Activated T-helper 1 cell treated with anti-CD3 and anti-CD28 coated beads, Interleukin-12 subunit alpha, Interleukin-12 subunit beta, Interleukin-2, Interleukin-4 antibody, amounts not matched to agents 30 ng/mL and 10 ng/mL and 1 ng/mL, durations not matched to agents 14 hours and 24 hours and 36 hours (primary cell): Measurements from ENCODE around the gene LPP. TPM values are rescaled to one million over a fixed set of nuclear protein-coding genes. Genes with fewer than 3 reads are reported as not detected.

Experiments used
- DNase-seq: peaks from one replicate; pipeline ENCODE4 v3.0.0; 2021; ENCODE audit warnings: low spot score
- H3K27ac Mint-ChIP-seq: one replicate; pipeline ENCODE4 v1.8.0; 2021; ENCODE audit warnings: mild to moderate bottlenecking, mixed read lengths
- H3K27me3 Mint-ChIP-seq: one replicate; pipeline ENCODE4 v1.8.0; 2022; ENCODE audit warnings: mild to moderate bottlenecking, moderate library complexity, mixed read lengths; ENCODE audit not compliant: insufficient read depth
- H3K36me3 Mint-ChIP-seq: one replicate; pipeline ENCODE4 v1.8.0; 2021; ENCODE audit warnings: low read depth, mixed read lengths
- H3K4me1 Mint-ChIP-seq: one replicate; pipeline ENCODE4 v1.8.0; 2021; ENCODE audit warnings: low read depth, mixed read lengths
- H3K4me3 Mint-ChIP-seq: one replicate; pipeline ENCODE4 v1.8.0; 2021; ENCODE audit warnings: mild to moderate bottlenecking, moderate library complexity, mixed read lengths
- H3K9me3 Mint-ChIP-seq: one replicate; pipeline ENCODE4 v1.8.0; 2021; ENCODE audit warnings: mixed read lengths
- intact Hi-C: fragments of 100-400 bp; cut with micrococcal nuclease; formaldehyde crosslinking; loops from one replicate; pipeline ENCODE4 v1.15.1; 2024
- total RNA-seq: library from RNA; stranded (reverse); gene quantifications from 2 replicates; pipeline ENCODE4 v1.2.3, GENCODE V29; 2022

The LPP gene
- total RNA-seq, 1 donor from 2014 or later: 38.2 TPM

- H3K9me3 Mint-ChIP-seq: peaks cover 14% of the 10 kb centered on the region
- peak overlapping the region; percentile 32 for H3K27ac Mint-ChIP-seq
- intact Hi-C loops: loop anchor here (5.0 kb wide), 1 partner anchor 1896 kb away; no protein-coding TSS in a partner anchor
- peaks cover 42% of the 10 kb centered on the region for H3K4me1 Mint-ChIP-seq
- H3K4me3 Mint-ChIP-seq: no peak overlapping the region
- peaks cover 3% of the 10 kb centered on the region for H3K36me3 Mint-ChIP-seq
- no peak for DNase-seq
- H3K27me3 Mint-ChIP-seq: no peaks in the 10 kb centered on the region
Observed at GRCh38 chr3:188148318-188148717, 5.6 kb upstream of the LPP start.

GRCh38 chr3:188149587-188149986 lies 4.4 kb upstream of the LPP start:
- intact Hi-C loops: loop anchor here (5.0 kb wide), 1 partner anchor 1897 kb away; no protein-coding TSS in a partner anchor
- H3K4me3 Mint-ChIP-seq: no peak overlapping the region
- no peak overlapping the region for H3K27ac Mint-ChIP-seq
- H3K9me3 Mint-ChIP-seq: peaks cover 14% of the 10 kb centered on the region
- no peaks in the 10 kb centered on the region for H3K27me3 Mint-ChIP-seq
- no peak for DNase-seq
- H3K4me1 Mint-ChIP-seq: peaks cover 47% of the 10 kb centered on the region
- H3K36me3 Mint-ChIP-seq: peaks cover 3% of the 10 kb centered on the region

- intact Hi-C loops: loop anchor here (1.0 to 10.0 kb wide), 7 partner anchors 27 to 801 kb away; no protein-coding TSS in a partner anchor
- Mint-ChIP-seq H3K36me3 (peaks cover 3% of the 10 kb centered on the region), H3K4me1 (peaks cover 57% of the 10 kb centered on the region)
Observed at GRCh38 chr3:188150982-188151381, 3.0 kb upstream of the LPP start.

GRCh38 chr3:188151438-188151837 lies 2.5 kb upstream of the LPP start:
- Mint-ChIP-seq H3K27ac (no peak overlapping the region), H3K4me3 (no peak overlapping the region), H3K4me1 (peaks cover 62% of the 10 kb centered on the region), H3K27me3 (no peaks in the 10 kb centered on the region), H3K36me3 (peaks cover 6% of the 10 kb centered on the region), H3K9me3 (peaks cover 14% of the 10 kb centered on the region)
- DNase-seq: no peak
- intact Hi-C loops: loop anchor here (1.0 to 10.0 kb wide), 7 partner anchors 27 to 801 kb away; no protein-coding TSS in a partner anchor

More at GRCh38 chr3:188150982-188151381, 3.0 kb upstream of the LPP start:
- DNase-seq: no peak
- Mint-ChIP-seq H3K4me3 (no peak overlapping the region), H3K27ac (no peak overlapping the region), H3K27me3 (no peaks in the 10 kb centered on the region), H3K9me3 (peaks cover 14% of the 10 kb centered on the region)

- peaks cover 14% of the 10 kb centered on the region for H3K9me3 Mint-ChIP-seq
- DNase-seq: no peak
- peak overlapping the region; percentile 87 for H3K27ac Mint-ChIP-seq
- intact Hi-C loops: loop anchor here (5.0 to 10.0 kb wide), 6 partner anchors 99 to 799 kb away; no protein-coding TSS in a partner anchor
- H3K36me3 Mint-ChIP-seq: peaks cover 12% of the 10 kb centered on the region
- no peaks in the 10 kb centered on the region for H3K27me3 Mint-ChIP-seq
- peaks cover 73% of the 10 kb centered on the region for H3K4me1 Mint-ChIP-seq
- peak overlapping the region; percentile 89 for H3K4me3 Mint-ChIP-seq
Observed at GRCh38 chr3:188152660-188153436, 1.1 kb upstream of the LPP start.

- no peak for DNase-seq
- Mint-ChIP-seq H3K27me3 (no peaks in the 10 kb centered on the region), H3K36me3 (peaks cover 9% of the 10 kb centered on the region), H3K4me3 (peak overlapping the region; percentile 89), H3K4me1 (peaks cover 71% of the 10 kb centered on the region), H3K9me3 (peaks cover 8% of the 10 kb centered on the region), H3K27ac (peak overlapping the region; percentile 87)
- intact Hi-C loops: loop anchor here (1.0 to 10.0 kb wide), 19 partner anchors 17 to 799 kb away; no protein-coding TSS in a partner anchor
Observed at GRCh38 chr3:188153437-188154013, 432 bp upstream of the LPP start.

- intact Hi-C loops: loop anchor here (1.0 to 10.0 kb wide), 20 partner anchors 16 to 797 kb away; no protein-coding TSS in a partner anchor
- Mint-ChIP-seq H3K27ac (peak overlapping the region; percentile 87), H3K27me3 (no peaks in the 10 kb centered on the region), H3K4me1 (peaks cover 68% of the 10 kb centered on the region), H3K9me3 (no peaks in the 10 kb centered on the region), H3K36me3 (peaks cover 17% of the 10 kb centered on the region), H3K4me3 (peak overlapping the region; percentile 85)
- DNase-seq: no peak
Observed at GRCh38 chr3:188154809-188155574, 1.0 kb downstream of the LPP start.

GRCh38 chr3:188156056-188156455 lies 2.1 kb downstream of the LPP start:
- H3K27ac Mint-ChIP-seq: peak overlapping the region; percentile 87
- peaks cover 23% of the 10 kb centered on the region for H3K36me3 Mint-ChIP-seq
- H3K27me3 Mint-ChIP-seq: no peaks in the 10 kb centered on the region
- H3K4me3 Mint-ChIP-seq: peak overlapping the region; percentile 85
- DNase-seq: no peak
- intact Hi-C loops: loop anchor here (1.0 to 10.0 kb wide), 3 partner anchors 9 to 429 kb away; no protein-coding TSS in a partner anchor
- H3K4me1 Mint-ChIP-seq: peaks cover 72% of the 10 kb centered on the region
- peaks cover 6% of the 10 kb centered on the region for H3K9me3 Mint-ChIP-seq

GRCh38 chr3:188157407-188157806 lies 3.5 kb downstream of the LPP start:
- DNase-seq: no peak
- peaks cover 64% of the 10 kb centered on the region for H3K4me1 Mint-ChIP-seq
- no peaks in the 10 kb centered on the region for H3K27me3 Mint-ChIP-seq
- H3K27ac Mint-ChIP-seq: peak overlapping the region; percentile 47
- H3K36me3 Mint-ChIP-seq: peaks cover 30% of the 10 kb centered on the region
- intact Hi-C loops: loop anchor here (5.0 to 10.0 kb wide), 2 partner anchors 245 to 427 kb away; no protein-coding TSS in a partner anchor
- no peak overlapping the region for H3K4me3 Mint-ChIP-seq
- peaks cover 6% of the 10 kb centered on the region for H3K9me3 Mint-ChIP-seq

GRCh38 chr3:188157971-188158370 lies 4.0 kb downstream of the LPP start:
- peak overlapping the region; percentile 2 for H3K27ac Mint-ChIP-seq
- no peaks in the 10 kb centered on the region for H3K27me3 Mint-ChIP-seq
- no peak for DNase-seq
- H3K4me3 Mint-ChIP-seq: no peak overlapping the region
- H3K9me3 Mint-ChIP-seq: peaks cover 6% of the 10 kb centered on the region
- intact Hi-C loops: loop anchor here (5.0 to 10.0 kb wide), 2 partner anchors 244 to 427 kb away; no protein-coding TSS in a partner anchor
- peaks cover 64% of the 10 kb centered on the region for H3K4me1 Mint-ChIP-seq
- H3K36me3 Mint-ChIP-seq: peaks cover 30% of the 10 kb centered on the region

GRCh38 chr3:188158731-188159310 lies 4.9 kb downstream of the LPP start:
- Mint-ChIP-seq H3K4me1 (peaks cover 66% of the 10 kb centered on the region), H3K27ac (peak overlapping the region; percentile 2), H3K27me3 (no peaks in the 10 kb centered on the region), H3K36me3 (peaks cover 36% of the 10 kb centered on the region), H3K9me3 (peaks cover 6% of the 10 kb centered on the region), H3K4me3 (peak overlapping the region; percentile 9)
- DNase-seq: no peak
- intact Hi-C loops: loop anchor here (5.0 to 10.0 kb wide), 2 partner anchors 243 to 426 kb away; no protein-coding TSS in a partner anchor

- H3K4me3 Mint-ChIP-seq: no peak overlapping the region
- peaks cover 74% of the 10 kb centered on the region for H3K4me1 Mint-ChIP-seq
- peak overlapping the region; percentile 30 for H3K27ac Mint-ChIP-seq
- no peaks in the 10 kb centered on the region for H3K27me3 Mint-ChIP-seq
- peaks cover 6% of the 10 kb centered on the region for H3K9me3 Mint-ChIP-seq
- intact Hi-C loops: no loop called here
- DNase-seq: no peak
- H3K36me3 Mint-ChIP-seq: peaks cover 37% of the 10 kb centered on the region
Observed at GRCh38 chr3:188160751-188161150, 6.8 kb downstream of the LPP start.
